Transverse colon (tissue), 4 donors: ENCODE measurements around the gene MMP25. TPM values are rescaled to one million over a fixed set of nuclear protein-coding genes. Genes with fewer than 3 reads are reported as not detected.
A peak's percentile ranks its signal among the peaks of the same experiment; 100 is the strongest.

Source experiments
- DNase-seq: peaks from one replicate; pipeline ENCODE4 v3.0.0-alpha.2; 2019
- H3K27ac ChIP-seq, 4 donors: fragments of 200-600 bp; sonication (generic); 2 replicates each; pipeline ENCODE4 v1.5.1; 2016 to 2018; ENCODE audit warnings: inconsistent platforms in 4 of 4
- H3K27me3 ChIP-seq: fragments of 200-600 bp; sonication (generic); 2 replicates; pipeline ENCODE4 v1.5.1; 2017; ENCODE audit warnings: inconsistent platforms
- H3K36me3 ChIP-seq, 4 donors: fragments of 200-600 bp; sonication (generic); 2 replicates each; pipeline ENCODE4 v1.5.1; 2017 to 2019; ENCODE audit warnings: inconsistent platforms in 4 of 4
- H3K4me1 ChIP-seq, 4 donors: fragments of 200-600 bp; sonication (generic); 2 replicates each; pipeline ENCODE4 v1.5.1; 2017 to 2020; ENCODE audit warnings: inconsistent platforms in 4 of 4
- H3K4me3 ChIP-seq, 4 donors: fragments of 200-600 bp; sonication (generic); 1 replicate in 1 of 4; 2 replicates in 3 of 4; pipeline versions ENCODE4 v1.5.1 to v1.6.1; 2017 to 2019; ENCODE audit warnings: inconsistent platforms in 4 of 4
- H3K9me3 ChIP-seq, 2 donors: fragments of 200-600 bp; sonication (generic); 2 replicates each; pipeline ENCODE4 v1.5.1; 2017 to 2019; ENCODE audit warnings: inconsistent platforms in 2 of 2
- CTCF ChIP-seq, 5 experiments: fragments of 200-600 bp in 3 of 5; fragments of 450-650 bp in 2 of 5; sonication (generic) in 3 of 5; IDR thresholded peaks; 1 replicate in 2 of 5; 2 replicates in 3 of 5; pipeline ENCODE4 v1.5.1; 2016 to 2017; ENCODE audit warnings: antibody characterized with exemption in 5 of 5, inconsistent platforms in 3 of 5, mild to moderate bottlenecking in 2 of 5, moderate library complexity in 1 of 5
- EP300 ChIP-seq: sonication (generic); formaldehyde crosslinking; IDR thresholded peaks from one replicate; pipeline ENCODE4 v1.6.1; 2017; ENCODE audit warnings: antibody characterized with exemption, low read depth
- POLR2A ChIP-seq: fragments of 450-650 bp; IDR thresholded peaks from one replicate; pipeline ENCODE4 v1.6.1; 2016; ENCODE audit warnings: antibody characterized with exemption, mild to moderate bottlenecking, moderate library complexity
- POLR2AphosphoS5 ChIP-seq, 3 donors: sonication (generic); formaldehyde crosslinking; IDR thresholded peaks; one replicate each; pipeline ENCODE4 v1.6.1; 2016; ENCODE audit warnings: antibody characterized with exemption in 3 of 3
- WGBS, 2 donors: methylation state at CpG; one replicate each; pipeline ENCODE4 v1.1.5; 2018; ENCODE audit warnings: low coverage in 1 of 2; 5-methylcytosine and 5-hydroxymethylcytosine counted together
- in situ Hi-C, 4 donors: fragments of 200-750 bp; cut with MboI; loops; one replicate each; pipeline versions ENCODE4 v1.15.0 to v1.15.1; 2017; ENCODE audit warnings: low sequenced_read_pairs in 3 of 4, low pct_ligation_motif_present in 1 of 4, low pct_unique_long_range_greater_than_20kb in 1 of 4
- intact Hi-C: fragments of 100-400 bp; cut with DNase I; formaldehyde crosslinking; loops from one replicate; pipeline ENCODE4 v1.15.1; 2023; ENCODE audit warnings: low total_unique reads
- total RNA-seq, 4 donors: library from RNA; depleted of rRNA; stranded (reverse); fragments of >200 nt; gene quantifications; one replicate each; pipeline ENCODE4 v1.1.0, GENCODE V29; 2016

Gene MMP25
- total RNA-seq, 4 donors from 2014 or later = 1.6 to 9.4 (median 1.8) TPM; not detected in 1

GRCh38 chr16:3009568-3010390 is 36.6 kb upstream of the MMP25 start:
- TF ChIP-seq CTCF (IDR thresholded peaks at IDR 0.05) (no peak), POLR2AphosphoS5 (IDR thresholded peaks at IDR 0.05) (no peak), EP300 (no peak), POLR2A (no peak)
- intact Hi-C loops (no loop called here), in situ Hi-C loops (no loop called here)
- Histone ChIP-seq H3K4me1 (peaks cover 14 to 53% (median 30%) of the 10 kb centered on the region in 4 donors), H3K36me3 (no peaks in the 10 kb centered on the region), H3K27me3 (peaks cover 76% of the 10 kb centered on the region), H3K27ac (no peak overlapping the region), H3K9me3 (no peaks in the 10 kb centered on the region), H3K4me3 (no peak overlapping the region)
- peak; percentile 49 for DNase-seq
- WGBS, 2 donors = 55% methylated on average over 21 of the region's 21 CpGs; no CpG with 5 or more reads in 1 of the 2 donors

- no peak for DNase-seq
- H3K27ac ChIP-seq = no peak overlapping the region
- H3K9me3 ChIP-seq = no peaks in the 10 kb centered on the region
These were observed 35.9 kb upstream of the MMP25 start for GRCh38 chr16:3010510-3010909.

GRCh38 chr16:3012246-3012645 is 34.1 kb upstream of the MMP25 start:
- Histone ChIP-seq H3K9me3 (no peaks in the 10 kb centered on the region), H3K27ac (no peak overlapping the region), H3K4me1 (peaks cover 8 to 33% (median 14%) of the 10 kb centered on the region in 4 donors), H3K36me3 (no peaks in the 10 kb centered on the region), H3K4me3 (no peak overlapping the region), H3K27me3 (peaks cover 59% of the 10 kb centered on the region)
- TF ChIP-seq CTCF (IDR thresholded peaks at IDR 0.05) = no peak
- no peak for TF ChIP-seq EP300
- TF ChIP-seq POLR2AphosphoS5 (IDR thresholded peaks at IDR 0.05) = no peak
- TF ChIP-seq POLR2A = no peak
- in situ Hi-C loops = no loop called here
- WGBS, 2 donors = 18% methylated on average over 18 of the region's 19 CpGs; no CpG with 5 or more reads in 1 of the 2 donors
- DNase-seq = no peak
- intact Hi-C loops = no loop called here

More at GRCh38 chr16:3010510-3010909, 35.9 kb upstream of the MMP25 start:
- in situ Hi-C loops (no loop called here), intact Hi-C loops (no loop called here)
- WGBS, 2 donors = 89% methylated on average over 8 of the region's 8 CpGs; no CpG with 5 or more reads in 1 of the 2 donors
- TF ChIP-seq POLR2AphosphoS5 (IDR thresholded peaks at IDR 0.05) (no peak), POLR2A (no peak), CTCF (IDR thresholded peaks at IDR 0.05) (no peak)
- H3K36me3 ChIP-seq = no peaks in the 10 kb centered on the region
- H3K4me1 ChIP-seq = peaks cover 14 to 50% (median 28%) of the 10 kb centered on the region in 4 donors
- no peak overlapping the region for H3K4me3 ChIP-seq
- H3K27me3 ChIP-seq = peaks cover 72% of the 10 kb centered on the region

- WGBS, 2 donors = 8 to 51% methylated on average over 4 to 18 of the region's 27 CpGs
- Histone ChIP-seq H3K4me3 (no peak within 1 kb of the TSS), H3K36me3 (no peaks in the 10 kb centered on the region), H3K4me1 (peaks cover 4 to 28% (median 8%) of the 10 kb centered on the region in 4 donors), H3K27me3 (peaks cover 59% of the 10 kb centered on the region), H3K9me3 (no peaks in the 10 kb centered on the region), H3K27ac (no peak within 1 kb of the TSS)
- DNase-seq = peak; percentile 63
- in situ Hi-C loops (no loop called here), intact Hi-C loops (no loop called here)
- TF ChIP-seq CTCF (IDR thresholded peaks at IDR 0.05) (no peak), POLR2A (peak; percentile 15), EP300 (no peak), POLR2AphosphoS5 (IDR thresholded peaks at IDR 0.05) (peak in 1 of 3 donors; percentile 26)
These were observed 33.4 kb upstream of the MMP25 start, which contains the start of gene CLDN9 for GRCh38 chr16:3012828-3013420. CLDN9 (plus strand) TSS chr16:3012923; CDS start chr16:3013363, 440 bp downstream.
